GM12875 (cell line): ENCODE measurements around the gene PARVG.

ENCODE experiments used
- H3K4me3 ChIP-seq: one replicate; pipeline ENCODE4 v1.5.1; 2011; ENCODE audit warnings: low read depth, low read length, control low read depth
- CTCF ChIP-seq: IDR thresholded peaks from 2 replicates; pipeline ENCODE4 v1.5.1; 2011; ENCODE audit warnings: low read depth, mild to moderate bottlenecking, control low read depth, inconsistent platforms, low read length, moderate library complexity, borderline replicate concordance; ENCODE audit not compliant: insufficient read depth

The PARVG gene

GRCh38 chr22:44181033-44181911 lies 547 bp downstream of the PARVG start:
- TF ChIP-seq CTCF: no peak
- peak overlapping the region; percentile 87 for H3K4me3 ChIP-seq

GRCh38 chr22:44181912-44182587 lies 1.3 kb downstream of the PARVG start:
- H3K4me3 ChIP-seq: peak overlapping the region; percentile 87
- peak; percentile 26; the same call in 1 of the 2 replicates for TF ChIP-seq CTCF

GRCh38 chr22:44182588-44183286 lies 2.0 kb downstream of the PARVG start:
- no peak for TF ChIP-seq CTCF

GRCh38 chr22:44183287-44183588 lies 2.5 kb downstream of the PARVG start:
- H3K4me3 ChIP-seq: peak overlapping the region; percentile 87
- TF ChIP-seq CTCF: no peak

More at GRCh38 chr22:44182588-44183286, 2.0 kb downstream of the PARVG start:
- peak overlapping the region; percentile 87 for H3K4me3 ChIP-seq

GRCh38 chr22:44184006-44184405 lies 3.3 kb downstream of the PARVG start:
- TF ChIP-seq CTCF: no peak
- no peak overlapping the region for H3K4me3 ChIP-seq

GRCh38 chr22:44185237-44186120 lies 4.8 kb downstream of the PARVG start:
- TF ChIP-seq CTCF: no peak

More at GRCh38 chr22:44185237-44186120, 4.8 kb downstream of the PARVG start:
- no peak overlapping the region for H3K4me3 ChIP-seq
